ENCODE data around the gene CCDC78.
"Not testable (repeated sequence)": the region's sequence is repeated elsewhere in the genome, so short reads cannot be mapped to it uniquely, and the experiment has no call there.

CCDC78 gene

DNA sequence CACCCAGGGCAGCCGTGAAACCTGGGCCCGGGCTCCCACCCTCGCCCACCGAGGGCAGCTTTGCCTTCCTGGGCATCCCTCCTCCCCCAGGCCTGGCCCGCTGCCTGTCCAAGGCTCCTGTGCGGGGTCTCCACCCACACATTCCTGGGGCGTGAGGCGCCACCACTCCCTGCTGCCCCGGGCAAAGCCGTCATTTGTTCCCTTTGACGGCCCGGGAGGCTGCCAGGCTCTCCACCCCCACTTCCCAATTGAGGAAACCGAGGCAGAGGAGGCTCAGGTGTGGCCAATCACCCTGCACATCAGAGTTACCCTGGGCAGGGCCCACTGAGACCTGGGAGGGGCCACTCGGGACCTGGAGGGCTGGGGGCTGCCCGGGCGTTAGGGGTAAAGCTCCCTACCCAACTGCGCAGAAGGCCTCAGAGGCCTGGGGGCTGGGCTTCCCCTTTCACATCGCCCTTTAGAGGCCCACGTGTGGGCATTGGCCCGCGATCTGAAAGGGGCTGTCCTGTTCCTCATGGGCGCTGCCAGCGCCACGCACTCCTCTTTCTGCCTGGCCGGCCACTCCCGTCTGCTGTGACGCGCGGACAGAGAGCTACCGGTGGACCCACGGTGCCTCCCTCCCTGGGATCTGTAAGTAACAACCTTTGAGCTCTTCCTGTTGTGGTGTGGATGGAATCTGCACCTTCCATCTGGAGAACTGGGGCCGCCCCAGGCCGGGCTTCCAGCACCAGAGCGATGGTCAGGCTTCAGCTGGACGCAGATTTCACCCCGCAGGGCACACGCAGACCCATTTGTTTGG lies 34.5 kb upstream of the CCDC78 start, which contains the start of gene MSLN:
MSLN (plus strand) TSS at position 190 of the 799 bp plus-strand sequence. CDS start 1,947 bp downstream, outside the sequence.
- no peak for DNase-seq (ENCODE audit: low spot score)

DNA sequence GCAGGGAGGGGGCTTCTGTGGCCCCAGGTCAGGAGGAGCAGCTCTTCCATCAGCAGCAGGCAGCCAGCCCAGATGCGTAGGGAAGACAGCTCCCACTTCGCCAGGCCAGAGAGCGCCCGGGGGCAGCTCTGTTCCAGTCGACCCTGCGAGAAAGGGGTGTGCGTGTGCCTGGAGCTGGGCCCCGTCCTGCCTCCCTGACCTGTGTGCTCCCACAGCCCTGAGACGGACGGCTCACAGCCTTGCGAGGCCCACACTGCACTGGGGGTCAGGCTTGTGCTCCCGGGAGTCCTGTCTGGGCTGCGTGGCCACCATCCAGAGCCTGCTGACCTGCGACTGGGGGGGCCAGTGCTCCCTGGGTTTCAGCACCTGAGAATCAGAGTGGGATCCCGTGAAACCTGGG lies 33.8 kb upstream of the CCDC78 start:
- no peak for DNase-seq (ENCODE audit: low spot score)

DNA sequence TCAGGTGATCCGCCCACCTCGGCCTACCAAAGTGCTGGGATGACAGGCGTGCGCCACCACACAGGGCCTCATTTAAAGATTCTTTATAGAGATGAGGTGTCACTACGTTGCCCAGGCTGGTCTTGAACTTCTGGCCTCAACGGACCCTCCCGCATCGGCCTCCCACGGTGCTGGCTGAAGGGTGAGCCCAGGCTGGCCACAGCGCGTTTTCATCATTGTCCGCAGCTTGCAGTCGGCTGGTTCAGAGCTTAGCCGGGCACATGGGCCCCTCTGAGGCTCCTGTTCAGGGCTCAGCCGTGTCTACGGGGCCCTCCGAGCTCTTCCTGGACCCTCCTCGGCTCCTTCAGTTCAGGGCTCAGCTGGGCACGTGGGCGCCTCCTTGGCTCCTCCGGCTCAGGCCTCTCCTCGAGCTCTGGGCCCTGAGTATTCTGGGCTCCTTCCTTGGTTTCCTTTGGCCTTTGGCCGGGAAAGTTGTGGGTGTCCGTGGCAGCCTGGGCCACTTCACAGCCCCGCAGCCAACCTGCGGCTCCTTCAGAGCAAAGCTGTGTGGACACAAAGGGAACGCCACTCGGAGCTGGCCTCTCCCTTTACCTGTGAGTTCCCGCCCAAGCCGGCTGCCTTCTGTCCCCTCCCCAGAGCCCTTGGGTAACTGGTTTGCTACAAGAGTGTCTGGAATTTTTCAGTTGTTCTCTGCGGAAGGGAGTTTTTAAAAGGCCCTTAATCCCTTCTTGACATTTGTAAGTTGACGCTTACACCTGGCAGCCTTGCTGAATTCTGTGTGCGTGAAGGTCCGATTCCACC lies 33.1 kb upstream of the CCDC78 start:
- DNase-seq (ENCODE audit: low spot score), result no peak

DNA sequence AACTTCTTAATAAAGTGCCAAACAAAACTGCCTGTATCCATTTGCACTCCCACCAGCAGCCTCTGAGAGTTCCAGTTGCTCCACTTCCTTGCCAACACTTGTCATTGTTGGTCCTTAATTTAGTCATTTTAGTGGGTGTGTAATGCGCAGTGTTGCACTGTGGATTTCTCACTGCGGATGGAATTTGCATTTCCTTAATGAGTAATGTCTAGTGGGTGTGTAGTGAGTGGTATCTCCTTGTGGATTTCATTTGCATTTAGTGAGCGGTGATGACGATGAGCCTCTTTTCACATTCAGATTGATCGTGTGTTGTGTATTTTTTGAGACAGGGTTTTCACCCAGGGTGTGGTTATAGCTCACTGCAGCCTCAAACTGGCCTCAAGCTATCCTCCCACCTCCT lies 30.2 kb upstream of the CCDC78 start:
- DNase-seq (ENCODE audit: low spot score), result no peak

DNA sequence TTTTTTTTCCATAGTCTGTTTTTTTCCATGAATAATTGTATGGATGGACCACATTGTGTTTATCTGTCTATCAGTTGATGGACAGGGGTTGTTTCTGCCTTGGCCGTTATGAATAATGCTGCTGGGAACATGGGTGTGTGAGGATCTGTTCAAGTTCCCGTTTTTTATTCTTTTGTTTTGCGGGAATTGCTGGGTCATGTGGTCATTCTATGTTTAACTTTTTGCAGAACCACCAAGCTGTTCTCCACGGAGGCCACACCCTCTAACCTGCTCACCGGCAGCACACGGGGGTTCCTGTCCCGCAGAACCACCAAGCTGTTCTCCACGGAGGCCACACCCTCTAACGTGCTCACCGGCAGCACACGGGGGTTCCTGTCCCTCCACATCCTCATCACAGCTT lies 28.4 kb upstream of the CCDC78 start:
- no peak for DNase-seq (ENCODE audit: low spot score)

DNA sequence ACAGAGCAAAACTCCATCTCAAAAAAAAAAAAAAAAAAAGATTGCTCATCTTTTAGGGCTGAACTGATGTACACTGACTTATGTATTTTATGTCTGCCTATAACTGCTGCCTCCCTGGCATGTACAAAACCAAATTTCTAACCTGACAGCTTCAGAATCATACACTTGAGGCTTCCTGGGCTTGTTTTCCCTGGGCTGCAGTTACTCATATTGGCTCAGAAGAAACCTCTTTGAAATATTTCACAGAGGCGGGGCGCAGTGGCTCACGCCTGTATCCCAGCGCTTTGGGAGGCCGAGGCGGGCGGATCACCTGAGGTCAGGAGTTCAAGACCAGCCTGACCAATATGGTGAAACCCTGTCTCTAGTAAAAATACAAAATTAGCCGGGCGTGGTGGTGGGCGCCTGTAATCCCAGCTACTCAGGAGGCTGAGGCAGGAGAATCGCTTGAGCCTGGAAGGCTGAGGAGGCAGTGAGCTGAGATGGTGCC lies 27.9 kb upstream of the CCDC78 start:
- DNase-seq (ENCODE audit: low spot score), result not testable (repeated sequence)

DNA sequence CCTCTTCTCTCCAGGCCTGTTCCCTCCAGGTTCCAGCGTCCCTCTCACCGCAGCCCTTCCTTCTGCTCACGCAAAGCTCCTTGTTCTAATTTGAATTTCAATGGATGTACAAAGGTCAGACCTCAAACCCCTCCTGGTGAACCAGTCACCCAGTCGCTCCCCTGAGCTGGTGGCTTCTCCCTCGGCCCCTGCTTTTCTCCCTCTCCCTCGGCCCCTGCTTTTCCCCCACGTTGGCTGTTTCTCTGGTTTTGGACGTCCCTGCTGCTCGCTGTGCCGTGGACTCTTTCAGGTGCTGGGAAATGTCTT lies 25.7 kb upstream of the CCDC78 start:
- no peak for DNase-seq (ENCODE audit: low spot score)

DNA sequence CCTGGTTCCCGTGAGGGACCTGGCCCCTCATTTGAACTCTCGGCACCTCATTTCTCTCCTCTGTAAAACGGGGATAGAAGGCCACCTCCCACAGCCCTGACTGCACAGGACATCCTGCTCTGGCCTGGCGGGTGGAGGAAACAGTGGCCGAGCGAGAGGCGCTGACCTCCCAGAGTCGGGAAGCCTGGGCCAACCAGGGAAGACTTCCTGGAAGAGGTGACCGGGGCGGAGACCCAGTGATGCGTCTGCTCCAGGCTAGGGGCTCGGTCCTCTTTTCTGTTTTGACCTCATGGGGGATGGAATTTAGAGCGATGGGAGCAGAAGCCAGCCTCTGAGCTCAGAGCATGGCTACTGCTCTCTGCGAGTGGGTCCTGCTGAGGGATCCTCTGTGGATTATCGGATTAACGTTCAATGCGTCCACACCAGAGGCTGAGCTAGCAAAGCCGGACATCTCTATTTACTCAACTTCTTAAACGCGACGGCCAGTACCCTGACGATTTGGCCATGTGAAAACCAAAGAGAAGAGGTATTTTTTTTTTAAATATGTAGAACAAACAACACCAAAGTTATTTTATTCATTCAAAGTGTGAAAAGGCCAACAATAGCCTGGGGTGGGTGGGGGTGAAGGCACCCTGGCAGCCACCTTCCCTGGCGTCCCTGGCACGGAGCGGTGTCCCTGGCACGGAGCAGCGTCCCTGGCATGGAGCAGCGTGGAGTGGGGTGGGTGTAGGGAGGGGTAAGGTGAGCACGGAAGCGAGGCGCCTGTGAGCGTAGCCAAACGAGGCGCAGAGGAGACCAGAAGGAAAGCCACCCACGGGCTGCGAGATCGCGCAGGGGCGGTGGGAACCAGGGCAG lies 25.1 kb upstream of the CCDC78 start:
- DNase-seq (ENCODE audit: low spot score), result no peak

DNA sequence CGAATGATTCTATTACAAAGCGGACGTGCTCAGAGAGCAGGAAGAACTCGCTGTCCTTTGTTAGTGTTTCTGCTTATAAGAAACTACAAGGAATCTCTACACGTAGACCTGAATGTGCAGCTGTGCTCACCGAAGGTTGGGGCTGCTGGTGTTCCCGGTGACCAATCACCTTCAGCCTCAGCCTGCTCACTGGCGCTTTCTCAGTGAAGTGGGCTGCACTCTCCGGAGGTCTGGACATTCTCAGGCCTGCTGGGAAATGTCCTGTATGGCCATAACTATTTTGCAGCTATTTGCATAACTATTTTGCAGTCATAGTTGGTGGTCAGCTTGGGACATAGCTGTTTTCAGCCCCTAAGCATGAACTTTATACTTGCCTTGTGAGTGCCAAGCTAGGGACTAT lies 24.2 kb upstream of the CCDC78 start:
- DNase-seq (ENCODE audit: low spot score), result no peak

DNA sequence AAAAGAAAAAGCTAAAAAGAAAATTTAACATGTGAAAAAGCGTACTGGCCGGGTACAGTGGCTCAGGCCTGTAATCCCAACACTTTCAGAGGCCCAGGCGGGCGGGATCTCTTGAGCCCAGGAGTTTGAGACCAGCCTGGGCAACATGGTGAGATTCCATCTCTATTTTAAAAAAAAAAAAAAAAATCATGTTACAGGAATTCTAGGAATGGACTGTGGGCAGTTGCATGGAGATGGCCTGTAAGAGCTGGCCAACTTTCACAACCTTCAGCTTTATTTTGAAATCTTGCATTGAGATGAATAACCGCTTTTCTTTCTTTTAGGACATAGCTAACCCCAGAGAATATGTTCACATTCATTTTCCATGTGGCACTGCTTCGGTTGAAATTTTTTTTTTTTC lies 22.8 kb upstream of the CCDC78 start:
- peak; percentile 89 for DNase-seq (ENCODE audit: low spot score)

DNA sequence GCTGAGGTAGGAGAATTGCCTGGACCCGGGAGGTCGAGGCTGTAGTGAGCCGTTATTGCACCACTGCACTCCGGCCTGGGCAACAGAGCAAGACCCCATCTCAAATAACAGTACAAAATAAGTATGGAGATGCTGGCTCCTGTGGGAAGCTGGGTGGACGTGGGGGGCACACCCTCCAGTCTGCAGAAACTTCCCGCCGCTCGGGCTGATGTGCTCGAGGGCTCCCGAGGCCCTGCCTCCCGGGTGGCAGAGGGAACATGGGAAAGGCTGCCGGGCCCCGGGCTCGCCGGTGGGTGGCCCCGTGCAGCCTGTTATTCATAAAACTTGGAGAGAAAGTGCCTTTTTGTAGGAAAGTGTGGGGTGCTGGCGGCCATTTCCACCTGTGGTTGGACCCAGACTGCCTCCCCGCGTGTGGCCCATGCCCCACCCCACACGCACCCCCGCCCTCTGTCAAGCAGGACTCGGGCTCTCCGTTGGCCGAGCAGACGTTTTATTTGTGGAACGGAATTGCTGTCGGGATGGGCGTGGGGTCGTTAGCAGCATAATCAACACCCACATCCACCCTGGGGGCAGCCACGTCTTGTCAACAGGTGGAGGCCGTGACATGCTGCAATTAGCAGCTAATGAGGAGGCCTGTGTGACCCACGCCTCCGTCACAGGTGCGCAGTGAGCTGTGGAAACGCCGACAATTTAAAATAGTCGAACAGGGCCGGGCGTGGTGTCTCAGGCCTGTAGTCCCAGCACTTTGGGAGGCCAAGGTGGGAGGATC lies 21.9 kb upstream of the CCDC78 start:
- DNase-seq (ENCODE audit: low spot score), result no peak

DNA sequence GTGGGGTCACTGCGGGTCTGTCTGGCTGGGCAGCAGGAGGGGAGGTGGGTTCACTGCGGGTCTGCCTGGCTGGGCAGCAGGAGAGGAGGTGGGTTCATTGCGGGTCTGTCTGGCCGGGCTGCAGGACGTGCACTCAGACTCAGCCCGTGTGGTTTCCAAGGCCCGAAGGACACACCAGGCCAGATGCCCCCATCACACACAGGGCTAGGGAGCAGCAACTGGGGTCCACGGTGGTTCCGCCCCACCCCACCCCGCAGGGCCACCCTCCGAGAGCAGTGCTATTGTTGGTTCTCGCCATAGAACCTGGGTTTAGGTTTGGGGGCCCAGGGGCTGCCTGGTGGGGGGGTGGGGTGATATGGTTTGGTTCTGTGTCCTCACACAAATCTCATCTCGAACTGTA lies 20.4 kb upstream of the CCDC78 start:
- DNase-seq (ENCODE audit: low spot score), result no peak

DNA sequence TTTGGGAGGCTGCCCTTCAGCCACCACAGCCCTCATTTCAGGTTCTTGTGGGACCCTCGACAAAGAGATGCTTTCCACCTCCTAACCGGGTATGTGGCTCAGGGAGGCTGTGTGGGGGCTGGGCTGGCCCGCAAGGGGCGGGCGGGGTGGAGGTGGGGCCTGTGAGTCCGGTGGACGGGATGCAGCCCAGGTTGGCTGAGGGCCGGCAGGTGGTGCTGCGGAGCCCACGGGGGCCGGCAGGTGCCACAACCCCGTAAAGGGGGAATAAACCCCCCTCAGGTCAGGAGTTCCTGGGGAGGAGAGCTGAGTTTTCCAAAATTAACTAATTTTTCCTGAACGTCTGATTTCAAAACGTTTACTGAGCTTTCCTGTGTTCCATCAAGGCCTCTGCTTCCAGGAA lies 19.5 kb upstream of the CCDC78 start:
- no peak for DNase-seq (ENCODE audit: low spot score)

DNA sequence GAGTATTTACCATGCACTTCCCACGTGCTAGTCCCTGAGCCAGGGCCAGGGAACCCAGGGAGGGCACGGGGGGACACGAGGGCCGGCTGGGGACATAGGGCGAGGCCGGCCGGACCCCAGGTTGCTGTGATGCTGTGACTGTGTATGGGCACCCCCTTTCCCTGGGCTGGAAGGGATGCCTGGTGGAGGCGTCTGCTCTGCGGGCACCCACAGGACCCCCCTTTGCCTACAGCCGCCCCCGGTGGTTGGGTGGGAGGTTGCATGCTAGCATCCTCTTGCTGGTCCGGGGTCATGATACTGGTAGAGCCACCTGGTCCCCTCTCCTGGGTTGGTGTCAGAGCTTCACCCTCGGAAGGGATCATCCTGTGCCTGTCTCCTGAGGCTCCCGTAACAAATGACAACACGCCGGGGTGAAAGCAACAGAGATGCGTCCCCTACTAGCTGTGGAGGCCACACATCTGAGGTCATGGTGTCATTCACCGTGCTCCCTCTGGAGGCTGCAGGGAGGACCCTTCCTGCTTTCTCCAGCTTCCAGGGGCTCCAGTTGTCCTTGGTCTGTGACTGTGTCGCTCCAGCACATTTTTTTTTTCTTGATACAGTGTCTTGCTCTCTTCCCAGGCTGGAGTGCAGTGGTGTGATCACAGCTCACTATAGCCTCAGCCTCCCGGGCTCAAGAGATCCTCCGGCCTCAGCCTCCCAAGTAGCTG lies 17.7 kb upstream of the CCDC78 start:
- DNase-seq (ENCODE audit: low spot score), result no peak

DNA sequence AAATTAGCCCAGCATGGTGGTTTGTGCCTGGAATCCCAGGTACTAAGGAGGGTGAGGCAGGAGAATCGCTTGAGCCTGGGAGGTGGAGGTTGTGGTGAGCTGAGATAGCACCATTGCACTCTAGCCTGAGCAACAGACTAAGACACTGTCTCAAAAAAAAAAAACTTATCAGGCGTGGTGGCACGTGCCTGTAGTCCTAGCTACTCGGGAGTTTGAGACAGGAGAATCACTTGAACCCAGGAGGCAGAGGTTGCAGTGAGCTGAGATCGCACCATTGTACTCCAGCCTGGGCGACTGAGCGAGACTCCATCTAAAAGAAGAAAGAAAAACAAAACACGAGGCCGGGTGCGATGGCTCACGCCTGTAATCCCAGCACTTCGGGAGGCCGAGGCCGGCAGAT lies 16.7 kb upstream of the CCDC78 start:
- DNase-seq (ENCODE audit: low spot score), result not testable (repeated sequence)

DNA sequence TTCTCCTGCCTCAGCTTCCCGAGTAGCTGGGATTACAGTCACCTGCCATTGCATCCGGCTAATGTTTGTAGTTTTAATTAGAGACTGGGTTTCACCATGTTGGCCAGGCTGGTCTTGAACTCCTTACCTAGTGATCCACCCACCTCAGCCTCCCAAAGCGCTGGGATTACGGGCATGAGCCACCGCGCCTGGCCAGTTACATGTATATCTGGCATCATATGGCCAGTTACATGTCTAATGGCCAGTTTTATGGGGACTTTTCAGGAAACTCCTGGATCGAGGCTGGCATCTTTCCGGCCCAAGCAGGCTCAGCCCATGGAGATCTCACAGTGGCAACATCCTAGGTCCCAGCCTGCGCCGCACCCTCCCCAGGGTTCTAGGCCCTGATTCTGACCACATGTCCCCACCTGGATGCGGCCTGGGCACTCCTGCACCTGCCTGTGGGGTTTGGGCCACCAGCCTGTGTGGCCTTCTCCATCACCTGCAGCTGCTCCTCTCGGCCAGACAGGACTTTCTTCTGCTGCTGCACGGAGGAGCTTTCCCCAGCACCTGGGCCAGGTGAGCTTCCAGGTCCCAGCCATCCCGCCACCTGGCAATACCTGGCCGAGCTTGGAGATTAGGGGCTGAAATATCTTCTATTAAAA lies 15.9 kb upstream of the CCDC78 start:
- DNase-seq (ENCODE audit: low spot score), result no peak

DNA sequence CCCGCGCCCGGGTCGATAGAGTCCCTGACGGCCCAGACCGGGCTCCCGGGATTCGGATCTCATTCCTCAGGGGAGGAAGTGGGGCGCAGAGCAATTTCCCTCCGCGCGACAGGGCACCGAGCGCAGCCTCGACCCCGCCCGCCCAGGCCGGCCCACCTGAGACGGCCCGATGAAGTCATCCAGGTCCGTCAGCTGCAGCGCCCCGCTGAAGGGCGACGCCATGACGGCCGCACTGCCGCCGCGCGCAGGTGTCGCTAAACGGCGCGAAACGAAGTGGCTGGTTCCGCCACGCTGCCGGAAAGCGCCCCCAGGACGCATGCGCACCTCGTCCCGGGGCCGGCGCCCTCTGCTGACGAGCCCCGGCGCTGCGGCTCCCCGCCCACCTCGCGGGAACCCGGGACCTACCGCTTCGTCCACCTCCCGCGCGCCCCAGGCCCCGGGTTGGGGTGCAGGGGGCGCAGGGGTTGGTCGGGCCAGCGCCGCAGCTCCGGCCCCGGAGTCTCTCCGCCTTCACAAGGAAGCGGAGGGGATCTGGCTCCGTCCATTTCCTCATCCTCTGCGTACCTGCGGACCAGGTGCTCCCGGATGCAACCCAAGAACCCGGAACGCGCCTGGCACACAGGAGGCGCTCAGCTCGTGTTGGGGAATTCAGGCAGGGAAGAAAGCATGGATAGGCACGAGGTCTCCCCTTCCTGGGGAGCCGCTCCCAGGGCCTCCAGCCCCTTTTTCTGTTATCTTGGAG lies 14.7 kb upstream of the CCDC78 start, which contains the start of gene CIAO3:
CIAO3 (minus strand) TSS at position 234 of the 742 bp plus-strand sequence; CDS start at position 222, 12 bp downstream.
- DNase-seq (ENCODE audit: low spot score), result peak; percentile 98

DNA sequence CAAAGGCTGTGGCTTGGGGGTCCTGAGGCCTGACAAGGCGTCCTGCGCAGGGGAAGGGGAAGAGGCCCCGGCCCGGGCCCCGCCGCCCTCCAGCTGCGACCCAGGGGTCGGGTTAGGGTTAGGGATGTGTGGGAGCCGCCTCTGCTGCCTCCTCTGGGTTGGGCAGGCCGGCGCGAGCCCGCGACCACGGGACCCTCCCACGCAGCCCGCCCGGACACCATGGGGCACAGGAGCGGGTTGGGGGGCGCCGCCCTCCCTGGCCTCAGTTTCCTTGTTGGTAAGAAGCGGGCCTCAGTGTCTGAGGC lies 14.2 kb upstream of the CCDC78 start:
- no peak for DNase-seq (ENCODE audit: low spot score)

DNA sequence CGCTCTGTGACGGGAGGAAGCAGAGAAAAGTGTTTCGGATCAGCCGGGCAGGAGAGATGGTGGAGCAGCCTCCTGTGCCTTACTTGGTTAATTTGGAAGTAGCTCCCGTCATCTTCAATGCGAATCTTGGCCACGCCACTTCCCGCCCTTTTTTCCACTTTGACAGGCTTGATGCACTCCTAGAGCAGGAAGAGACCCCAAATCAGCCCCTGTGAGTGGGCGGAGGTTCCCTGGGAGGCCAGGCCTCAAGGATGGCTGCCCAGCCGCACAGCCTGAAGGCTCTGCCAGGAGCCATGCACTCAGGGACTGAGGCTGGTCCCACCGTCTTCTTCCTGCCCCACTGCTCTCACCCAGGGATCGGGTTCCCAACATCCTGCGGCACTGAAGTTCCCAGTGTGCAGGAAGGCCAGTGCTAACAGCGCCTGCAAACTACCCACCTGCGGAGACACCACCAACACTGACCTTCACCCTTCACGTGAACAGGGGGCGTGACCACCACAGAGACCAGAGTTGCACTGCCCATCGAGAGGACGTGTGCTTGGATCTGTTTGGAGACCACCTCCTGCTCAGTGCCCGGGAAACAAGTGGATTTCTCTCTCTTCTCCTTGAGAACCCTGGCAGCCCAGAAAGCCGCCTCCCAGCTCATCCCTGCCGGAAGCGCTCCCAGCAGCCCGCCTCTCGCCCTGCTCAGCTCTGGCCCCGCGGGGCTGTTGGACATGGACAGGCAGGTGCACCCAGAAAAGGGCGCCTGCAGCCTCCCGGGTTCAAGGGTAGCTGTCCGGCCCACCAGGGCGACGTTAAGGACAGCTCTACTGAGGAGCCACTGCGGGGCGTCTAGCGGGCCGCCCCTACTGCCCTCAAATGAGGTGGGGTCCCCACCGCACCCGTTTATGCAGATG lies 13.6 kb upstream of the CCDC78 start:
- DNase-seq (ENCODE audit: low spot score), result no peak
